Skin of body (tissue), 2 donors: ENCODE measurements around the gene TPST2. TPM values are rescaled to one million over a fixed set of nuclear protein-coding genes. Genes with fewer than 3 reads are reported as not detected.
A peak's percentile ranks its signal among the peaks of the same experiment; 100 is the strongest.

ENCODE experiments used
- DNase-seq: peaks from one replicate; lab custom pipeline; 2025; lab: John Stamatoyannopoulos, UW
- total RNA-seq: library from RNA; depleted of rRNA; stranded (reverse); fragments of >200 nt; gene quantifications from one replicate; pipeline ENCODE4 v1.2.3, GENCODE V29; 2014

Gene TPST2
- total RNA-seq, 1 donor from 2014 or later: 12.9 TPM

DNA sequence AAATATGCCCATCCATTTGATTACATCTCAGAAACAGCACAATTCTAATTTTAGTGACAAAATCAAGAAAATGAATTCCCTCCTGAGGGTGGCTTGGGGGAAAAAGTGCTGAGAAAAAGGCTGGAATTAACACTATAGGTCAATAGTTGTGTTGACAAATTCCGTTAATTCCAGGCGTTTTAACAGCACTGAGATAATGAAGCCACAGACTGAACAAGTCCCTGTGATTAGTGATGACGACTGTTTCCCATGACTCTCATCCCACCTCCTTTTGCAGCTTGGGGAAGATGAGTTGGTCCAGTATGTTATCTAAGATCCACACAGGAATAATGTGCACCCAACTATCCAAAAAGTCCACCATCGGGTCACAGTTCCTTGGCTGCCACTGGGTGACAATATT, 93.5 kb downstream of the TPST2 start:
- no peak for DNase-seq

DNA sequence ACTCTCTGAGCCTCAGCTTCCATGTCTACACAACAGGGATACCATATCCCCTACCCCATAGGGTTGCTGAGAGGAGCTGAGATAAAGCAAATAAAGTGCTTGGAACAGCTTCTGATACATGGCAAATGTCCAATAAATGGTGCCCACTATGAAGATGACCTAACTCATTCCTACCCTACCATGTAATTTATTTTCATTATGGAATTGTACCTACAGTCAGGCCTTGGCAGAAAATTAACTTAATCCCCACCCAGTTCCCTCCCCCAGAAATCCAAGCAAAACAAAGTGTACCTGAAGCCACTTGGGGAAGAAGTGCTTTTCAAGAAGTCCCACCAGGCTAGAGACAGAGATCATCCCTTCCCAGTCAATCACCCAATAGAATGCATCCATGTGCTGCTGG, 95.4 kb downstream of the TPST2 start:
- no peak for DNase-seq

GRCh38 chr22:26492220-26492619, 97.7 kb downstream of the TPST2 start:
- DNase-seq: no peak

- no peak for DNase-seq
Observed at GRCh38 chr22:26489447-26490036, 100.4 kb downstream of the TPST2 start.

GRCh38 chr22:26487996-26488395, 101.9 kb downstream of the TPST2 start:
- DNase-seq: no peak

- no peak for DNase-seq
Observed at GRCh38 chr22:26486394-26486793, 103.5 kb downstream of the TPST2 start.

DNA sequence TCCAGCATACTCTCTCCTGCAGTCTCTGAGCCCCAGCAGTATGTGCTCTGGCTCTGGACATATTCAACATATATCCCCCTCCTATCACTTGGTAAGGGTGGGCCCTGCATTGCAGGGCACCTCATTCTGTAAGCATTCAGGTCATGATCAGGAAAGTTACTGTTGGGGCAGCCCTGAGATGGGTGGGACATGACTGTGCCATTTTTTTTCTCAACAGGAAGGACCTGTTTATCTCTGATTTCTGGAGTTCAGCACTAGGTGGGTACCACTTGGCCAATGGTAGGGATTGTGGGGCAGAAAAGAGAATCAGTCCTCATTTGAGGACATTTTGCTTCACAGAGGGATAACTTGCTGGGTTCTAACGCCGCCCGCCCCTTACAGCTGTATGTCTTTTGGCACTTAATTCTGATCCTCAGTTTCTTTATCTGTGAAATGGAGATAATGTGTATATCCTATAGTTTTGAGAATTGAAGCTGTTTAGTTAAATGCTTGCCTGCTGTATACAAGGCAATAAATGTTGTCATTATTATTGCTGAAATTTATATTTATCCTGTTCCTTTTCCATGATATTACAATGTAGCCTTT, 104.0 kb downstream of the TPST2 start:
- no peak for DNase-seq

- DNase-seq: no peak
Observed at GRCh38 chr22:26485013-26485412, 104.9 kb downstream of the TPST2 start.

- DNase-seq: no peak
Observed at GRCh38 chr22:26484360-26484706, 105.6 kb downstream of the TPST2 start.

GRCh38 chr22:26483439-26484359, 106.2 kb downstream of the TPST2 start, which contains the start of the genes HPS4 and SRRD:
Gene HPS4 (minus strand): TSS chr22:26483783. CDS start chr22:26481762, 2,021 bp downstream.
Gene SRRD (plus strand): TSS chr22:26483877. CDS start chr22:26483891, 14 bp downstream.
- peak; percentile 87 for DNase-seq

DNA sequence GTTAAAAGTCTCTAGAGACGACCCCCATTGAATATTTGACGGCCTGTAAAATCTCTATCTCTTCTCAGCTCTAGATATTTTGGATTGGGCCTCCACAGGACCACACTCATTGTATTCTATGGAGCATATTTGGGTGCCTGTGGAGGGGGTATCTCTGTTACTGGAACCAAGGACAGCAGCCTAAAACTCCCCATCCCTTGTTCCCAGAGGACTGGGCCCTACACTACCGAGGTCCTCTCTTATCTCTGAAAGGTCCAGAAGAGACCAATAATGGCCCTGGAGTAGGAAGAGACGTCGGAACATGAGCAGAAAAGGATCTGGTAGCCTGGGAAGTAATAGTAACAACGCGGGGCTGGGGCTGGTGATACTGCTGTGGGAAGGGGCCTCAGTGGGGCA, 106.9 kb downstream of the TPST2 start:
- no peak for DNase-seq

DNA sequence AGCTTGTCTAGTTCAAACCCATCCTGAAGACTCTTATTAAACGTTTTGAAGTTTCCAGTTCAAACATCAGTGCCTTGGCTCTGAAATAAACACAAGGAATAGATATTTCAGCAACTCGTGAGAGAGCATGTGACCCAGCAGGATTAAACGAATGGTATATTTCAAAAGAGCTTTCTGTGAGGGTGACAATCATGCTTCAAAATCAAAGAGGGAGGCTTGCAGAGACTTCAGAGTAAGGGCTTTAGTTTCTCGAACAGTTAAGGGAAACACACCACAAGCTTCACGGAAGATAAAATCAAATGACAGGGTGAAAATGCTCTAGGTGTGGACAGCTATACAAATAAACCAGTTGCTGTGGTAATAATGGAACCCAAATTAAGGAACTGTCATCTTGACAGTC, 107.8 kb downstream of the TPST2 start:
- DNase-seq: no peak

DNA sequence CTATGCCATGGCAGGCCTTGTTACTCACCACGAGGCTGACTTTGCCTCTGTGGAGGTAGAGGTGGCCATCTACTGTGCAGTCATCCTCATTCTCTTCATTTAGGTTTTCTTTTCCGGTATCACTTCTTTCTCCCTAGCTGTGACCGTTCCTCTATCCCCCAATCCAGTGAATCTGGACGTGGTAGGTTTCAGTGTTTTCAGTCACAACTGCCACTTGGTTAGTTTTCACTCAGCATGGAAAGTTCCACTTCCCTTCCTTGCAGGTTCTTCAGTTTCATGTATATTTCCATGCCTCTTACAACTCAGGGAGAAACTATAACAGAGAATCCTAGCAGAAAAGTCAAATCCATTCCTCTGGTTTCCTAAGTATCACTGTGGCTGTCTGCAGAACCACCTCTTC, 108.2 kb downstream of the TPST2 start:
- no peak for DNase-seq

GRCh38 chr22:26481112-26481693, 108.7 kb downstream of the TPST2 start:
- DNase-seq: no peak

DNA sequence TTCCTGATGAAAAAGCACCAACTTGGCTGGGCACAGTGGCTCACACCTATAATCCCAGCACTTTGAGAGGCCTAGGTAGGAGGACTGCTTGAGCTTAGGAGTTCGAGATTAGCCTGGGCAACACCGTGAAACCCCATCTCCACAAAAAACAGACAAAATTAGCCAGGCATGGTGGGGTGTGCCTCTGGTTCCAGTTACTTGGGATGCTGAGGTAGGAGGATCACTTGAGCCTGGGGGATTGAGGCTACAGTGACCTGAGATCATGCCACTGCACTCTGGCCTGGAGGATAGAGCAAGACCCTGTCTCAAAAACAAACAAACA, 109.4 kb downstream of the TPST2 start:
- DNase-seq: no peak

DNA sequence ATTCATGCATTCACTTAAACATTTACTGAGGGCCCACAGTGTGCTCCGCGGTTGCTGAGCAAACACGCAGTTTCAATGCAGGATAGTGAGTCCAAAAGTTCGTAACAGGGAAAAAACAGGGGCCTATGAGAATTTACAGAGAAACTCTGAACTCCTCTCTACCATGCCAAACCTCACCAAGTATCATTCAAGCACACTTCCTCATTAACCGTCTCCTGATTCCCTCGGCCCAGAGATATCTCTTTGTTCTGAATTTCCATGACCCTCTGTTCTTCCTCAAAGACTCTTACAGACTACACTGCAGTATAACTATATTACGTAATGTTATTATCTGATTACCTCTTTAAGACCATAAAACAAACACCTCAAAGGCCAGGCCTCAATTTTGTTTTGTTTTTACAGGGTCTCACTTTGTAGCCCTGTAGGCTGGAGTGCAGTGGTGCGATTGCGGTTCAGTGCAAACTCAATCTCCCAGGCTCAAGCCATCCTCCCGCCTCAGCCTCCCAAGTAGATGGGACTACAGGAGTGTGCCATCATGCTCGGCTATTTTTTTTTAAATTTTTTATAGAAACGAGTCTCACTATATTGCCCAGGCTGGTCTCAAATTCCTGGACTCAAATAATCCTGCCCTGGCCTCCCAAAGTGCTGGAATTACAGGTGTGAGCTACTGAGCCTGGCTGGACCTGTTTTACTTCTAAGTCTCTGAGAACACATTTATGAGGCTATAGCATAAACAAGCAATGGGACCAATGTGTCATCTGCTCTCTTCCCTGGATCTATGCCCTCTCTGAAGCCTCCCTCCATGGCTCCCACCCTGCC, 109.9 kb downstream of the TPST2 start:
- DNase-seq: no peak

- DNase-seq: no peak
Observed at GRCh38 chr22:26479043-26479791, 110.7 kb downstream of the TPST2 start.

DNA sequence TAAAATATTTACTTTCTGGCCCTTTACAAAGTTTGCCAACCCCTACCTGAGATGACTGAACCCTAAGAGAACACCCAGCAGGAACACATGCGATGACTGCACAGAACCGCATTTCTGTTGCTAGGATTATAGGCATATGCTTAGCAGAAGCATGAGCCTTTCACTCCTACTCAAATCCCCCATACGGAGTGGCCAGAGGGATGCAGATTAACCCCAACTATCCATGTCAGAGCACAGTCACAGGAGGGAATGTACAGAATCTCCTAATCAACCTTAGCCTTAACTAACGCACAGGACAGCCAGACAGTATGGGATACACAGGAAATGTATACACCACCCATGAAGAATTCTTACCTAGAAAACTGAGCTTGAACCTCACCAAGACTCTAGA, 112.6 kb downstream of the TPST2 start:
- DNase-seq: no peak

GRCh38 chr22:26476705-26477340, 113.1 kb downstream of the TPST2 start:
- no peak for DNase-seq

DNA sequence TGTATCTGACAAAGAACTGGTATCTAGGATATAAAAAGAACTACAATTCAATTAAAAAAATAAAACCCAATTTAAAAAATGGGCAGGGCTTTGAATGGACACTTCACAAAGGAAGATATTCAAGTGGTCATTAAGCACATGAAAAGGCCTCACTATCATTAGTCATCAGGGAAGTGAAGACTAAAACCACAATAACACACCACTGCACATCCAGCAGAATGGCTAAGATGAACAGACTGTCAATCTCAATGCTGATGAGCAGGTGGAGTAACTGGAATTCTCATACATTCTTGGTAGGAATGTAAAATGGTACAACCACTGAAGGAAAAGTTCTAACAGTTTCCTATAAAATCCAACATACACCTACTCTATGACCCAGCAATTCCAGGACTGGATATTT, 115.2 kb downstream of the TPST2 start:
- no peak for DNase-seq
